LNCAP (cell line): ENCODE results near the gene FDX2.

Experiments used
- TF ChIP-seq, protein P1 (sequence below): fragments of 450-650 bp; IDR thresholded peaks from 2 replicates; pipeline ENCODE4 v1.5.1; 2017; ENCODE audit warnings: mild to moderate bottlenecking

The FDX2 gene

DNA sequence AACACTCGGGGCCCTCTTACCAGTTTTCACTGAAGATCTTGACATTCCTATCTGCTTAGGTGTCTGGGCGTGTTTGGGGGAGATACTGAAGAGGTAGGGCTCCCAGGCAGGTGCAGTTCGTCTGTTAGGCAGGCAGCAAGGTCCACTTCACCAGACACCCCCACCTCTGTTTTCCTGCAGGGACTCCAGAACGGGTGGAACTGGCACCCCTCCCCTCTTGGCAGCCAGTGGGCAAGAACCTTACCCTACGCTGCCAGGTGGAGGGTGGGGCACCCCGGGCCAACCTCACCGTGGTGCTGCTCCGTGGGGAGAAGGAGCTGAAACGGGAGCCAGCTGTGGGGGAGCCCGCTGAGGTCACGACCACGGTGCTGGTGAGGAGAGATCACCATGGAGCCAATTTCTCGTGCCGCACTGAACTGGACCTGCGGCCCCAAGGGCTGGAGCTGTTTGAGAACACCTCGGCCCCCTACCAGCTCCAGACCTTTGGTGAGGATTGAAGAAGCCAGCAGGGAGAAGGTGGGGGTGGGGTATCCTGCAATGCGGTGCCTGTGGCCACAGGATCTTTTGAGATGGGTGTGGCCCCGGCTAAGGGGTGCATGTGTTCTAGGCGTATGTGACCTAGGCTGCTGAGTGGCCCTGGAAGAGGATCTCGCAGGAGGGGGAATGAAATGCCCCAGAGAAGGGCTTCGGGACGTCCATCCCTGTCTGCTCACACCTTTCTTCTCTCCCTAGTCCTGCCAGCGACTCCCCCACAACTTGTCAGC, 32.3 kb downstream of the FDX2 start:
- TF ChIP-seq, protein P1, sequence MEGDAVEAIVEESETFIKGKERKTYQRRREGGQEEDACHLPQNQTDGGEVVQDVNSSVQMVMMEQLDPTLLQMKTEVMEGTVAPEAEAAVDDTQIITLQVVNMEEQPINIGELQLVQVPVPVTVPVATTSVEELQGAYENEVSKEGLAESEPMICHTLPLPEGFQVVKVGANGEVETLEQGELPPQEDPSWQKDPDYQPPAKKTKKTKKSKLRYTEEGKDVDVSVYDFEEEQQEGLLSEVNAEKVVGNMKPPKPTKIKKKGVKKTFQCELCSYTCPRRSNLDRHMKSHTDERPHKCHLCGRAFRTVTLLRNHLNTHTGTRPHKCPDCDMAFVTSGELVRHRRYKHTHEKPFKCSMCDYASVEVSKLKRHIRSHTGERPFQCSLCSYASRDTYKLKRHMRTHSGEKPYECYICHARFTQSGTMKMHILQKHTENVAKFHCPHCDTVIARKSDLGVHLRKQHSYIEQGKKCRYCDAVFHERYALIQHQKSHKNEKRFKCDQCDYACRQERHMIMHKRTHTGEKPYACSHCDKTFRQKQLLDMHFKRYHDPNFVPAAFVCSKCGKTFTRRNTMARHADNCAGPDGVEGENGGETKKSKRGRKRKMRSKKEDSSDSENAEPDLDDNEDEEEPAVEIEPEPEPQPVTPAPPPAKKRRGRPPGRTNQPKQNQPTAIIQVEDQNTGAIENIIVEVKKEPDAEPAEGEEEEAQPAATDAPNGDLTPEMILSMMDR, result no peak

GRCh38 chr19:10279737-10280442, 35.9 kb downstream of the FDX2 start:
- TF ChIP-seq, protein P1, result no peak

DNA sequence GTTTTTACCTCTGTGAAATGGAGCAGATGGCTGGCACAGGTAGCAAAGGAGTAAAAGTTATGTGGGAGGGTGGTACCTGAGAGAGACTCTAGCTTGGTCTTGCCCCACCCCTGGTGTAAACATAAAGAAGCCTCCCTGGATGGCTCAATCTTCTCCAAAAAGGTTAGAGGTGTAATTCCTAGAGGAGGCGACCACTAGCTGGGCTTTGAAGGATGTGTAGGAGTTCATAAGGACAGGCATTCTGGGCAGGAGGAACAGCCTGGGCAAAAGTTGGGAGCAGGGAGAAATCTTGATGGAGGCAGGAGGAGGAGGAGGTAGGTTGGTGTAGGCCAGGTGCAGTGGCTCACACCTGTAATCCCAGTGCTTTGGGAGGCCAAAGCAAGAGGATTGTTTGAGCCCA, 36.9 kb downstream of the FDX2 start:
- TF ChIP-seq, protein P1, result no peak

DNA sequence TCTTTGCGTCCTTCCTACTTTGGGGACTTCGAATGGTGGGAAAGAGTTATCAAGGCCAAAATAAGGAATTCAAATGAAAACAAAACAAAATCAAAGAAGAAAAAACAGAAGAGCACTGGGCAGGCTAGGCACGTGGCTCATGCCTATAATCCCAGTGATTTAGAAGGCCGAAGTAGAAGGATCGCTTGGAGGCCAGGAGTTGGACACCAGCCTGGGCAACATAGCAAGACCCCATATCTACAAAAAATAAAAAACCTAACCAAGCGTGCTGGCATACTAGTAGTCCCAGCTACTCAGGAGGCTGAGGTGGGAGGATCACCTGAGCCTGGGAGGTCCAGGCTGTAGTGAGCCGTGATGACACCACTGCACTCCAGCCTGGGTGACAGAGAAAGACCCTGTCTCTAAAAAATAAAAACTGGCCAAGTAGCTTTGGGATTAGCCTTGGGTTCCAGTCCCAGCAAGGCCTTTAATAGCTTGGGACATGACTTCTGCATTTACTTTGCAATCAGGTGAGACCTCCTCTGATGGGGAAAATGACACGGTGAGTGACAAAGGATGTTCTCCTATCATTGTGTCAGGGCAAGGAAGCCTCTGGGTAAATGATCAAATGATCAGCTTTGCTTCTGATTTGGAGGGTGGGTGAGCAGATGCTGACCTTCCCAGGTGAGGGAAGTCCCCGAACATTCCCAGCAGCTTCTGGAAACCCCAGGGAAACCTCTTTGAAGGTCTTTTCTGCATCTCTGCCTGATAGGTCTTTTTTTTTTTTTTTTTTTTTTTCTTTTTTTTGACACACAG, 37.8 kb downstream of the FDX2 start:
- TF ChIP-seq, protein P1, result no peak

GRCh38 chr19:10274589-10274988, 41.2 kb downstream of the FDX2 start:
- TF ChIP-seq, protein P1, result no peak

DNA sequence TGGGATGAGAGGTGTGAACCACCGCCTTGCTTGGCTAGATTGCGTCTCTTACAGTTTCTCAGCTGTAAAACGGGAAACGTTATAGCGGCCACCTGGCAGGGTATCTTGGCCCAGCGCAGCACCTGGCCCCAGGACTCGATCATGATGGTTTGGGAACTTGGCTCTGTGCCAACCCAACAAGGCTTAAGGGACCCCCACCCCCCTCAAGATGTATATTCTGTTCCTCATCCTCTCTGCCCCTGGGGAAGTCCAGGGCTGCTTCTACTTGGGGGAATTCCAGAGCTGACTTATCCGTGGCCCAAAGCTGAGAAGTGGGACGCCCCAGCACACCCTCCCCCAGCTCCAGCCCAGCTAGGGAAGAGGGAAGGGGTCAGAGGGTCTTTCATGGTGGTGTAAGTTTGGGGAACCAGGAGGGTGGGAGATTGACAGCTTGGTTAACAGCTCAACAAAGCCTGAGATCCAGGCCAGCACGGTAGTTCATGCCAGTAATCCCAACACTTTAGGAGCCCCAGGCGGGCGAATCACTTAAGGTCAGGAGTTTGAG, 44.2 kb downstream of the FDX2 start:
- TF ChIP-seq, protein P1, result no peak
